ENCODE measurements around the gene CIPC.

DNA sequence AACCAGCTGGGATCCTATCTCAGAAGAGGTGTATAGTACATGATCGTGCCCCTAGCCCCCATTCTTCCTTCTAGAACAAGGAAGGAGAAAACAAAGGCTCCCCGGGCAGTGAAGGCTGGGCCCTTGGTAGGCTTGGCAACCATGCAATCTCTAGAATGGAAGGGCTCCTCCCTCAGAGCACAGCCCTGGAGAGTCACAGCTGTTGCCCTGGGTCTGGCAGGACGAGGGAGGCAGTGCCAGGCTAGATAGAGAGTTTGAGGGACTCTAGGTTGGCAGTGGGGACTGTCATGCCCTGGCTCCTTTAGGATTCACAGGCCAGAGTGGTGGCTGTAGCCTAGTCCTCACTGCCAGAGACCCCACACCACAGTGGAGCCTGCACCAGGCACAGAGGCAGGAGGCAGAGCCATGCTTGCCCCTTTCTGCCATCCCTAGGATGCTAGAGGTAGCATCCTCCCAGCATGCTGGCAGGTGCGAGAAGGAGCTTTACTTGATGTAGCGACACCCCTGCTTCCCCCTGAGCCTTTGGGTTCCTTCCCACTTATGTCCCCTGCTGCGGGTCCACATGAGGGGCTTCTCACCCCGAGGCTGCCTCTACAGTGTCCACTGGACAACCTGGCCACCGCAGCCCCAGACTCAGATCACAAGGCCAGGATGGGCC lies 33.4 kb upstream of the CIPC start:
- no peak for TF ChIP-seq CTCF (conservative IDR thresholded peaks at IDR 0.05; ENCODE audit: low read depth, low read length)
- TF ChIP-seq EZH2 (IDR thresholded peaks at IDR 0.05; ENCODE audit: borderline replicate concordance, low read depth, low read length, poor library complexity, severe bottlenecking), result no peak
